SIG-M5 treated with dmso at 0.1 percent for 504 hours (cell line): Measurements from ENCODE around the gene GDF10.

Experiments used
- DNase-seq: peaks from one replicate; lab custom pipeline; 2025; ENCODE audit not compliant: unreplicated experiment; lab: John Stamatoyannopoulos, UW

GDF10 gene

DNA sequence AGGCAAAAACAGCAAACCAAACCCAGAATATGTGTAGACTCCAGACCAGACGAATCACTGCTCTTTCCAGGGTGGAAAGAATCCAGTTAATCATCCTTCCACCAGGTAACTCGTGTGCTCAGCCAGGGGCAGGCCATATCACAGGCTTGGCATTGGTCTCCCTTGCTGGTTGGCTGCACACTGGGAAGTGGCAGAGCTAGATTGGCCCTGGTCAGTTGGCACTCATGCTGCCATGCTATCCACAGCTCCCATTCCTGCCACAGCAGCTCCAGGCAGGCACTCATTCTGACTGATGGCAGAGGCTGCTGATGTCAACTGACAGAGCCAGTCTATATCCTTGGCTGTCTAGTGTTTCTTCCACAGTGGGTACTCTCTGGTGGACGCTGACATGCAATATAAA lies 9.7 kb upstream of the GDF10 start:
- no peak for DNase-seq

DNA sequence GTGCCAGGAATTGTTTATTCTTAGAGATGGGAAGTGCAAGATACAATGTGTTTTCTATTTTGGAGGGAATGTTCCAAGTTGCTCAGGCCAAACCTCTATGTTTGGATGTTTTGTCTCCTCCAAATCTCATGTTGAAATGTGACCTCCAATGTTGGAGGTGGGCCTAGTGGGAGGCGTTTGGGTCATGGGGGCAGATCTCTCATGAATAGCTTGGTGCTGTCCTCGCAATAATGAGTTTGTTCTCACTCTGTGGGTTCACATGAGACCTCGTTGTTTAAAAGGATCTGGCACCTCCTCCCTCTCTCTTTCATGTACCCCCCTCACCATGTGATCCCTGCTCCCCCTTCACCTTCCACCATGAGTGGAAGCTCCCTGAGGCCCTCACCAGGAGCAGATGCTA lies 8.3 kb upstream of the GDF10 start:
- no peak for DNase-seq

DNA sequence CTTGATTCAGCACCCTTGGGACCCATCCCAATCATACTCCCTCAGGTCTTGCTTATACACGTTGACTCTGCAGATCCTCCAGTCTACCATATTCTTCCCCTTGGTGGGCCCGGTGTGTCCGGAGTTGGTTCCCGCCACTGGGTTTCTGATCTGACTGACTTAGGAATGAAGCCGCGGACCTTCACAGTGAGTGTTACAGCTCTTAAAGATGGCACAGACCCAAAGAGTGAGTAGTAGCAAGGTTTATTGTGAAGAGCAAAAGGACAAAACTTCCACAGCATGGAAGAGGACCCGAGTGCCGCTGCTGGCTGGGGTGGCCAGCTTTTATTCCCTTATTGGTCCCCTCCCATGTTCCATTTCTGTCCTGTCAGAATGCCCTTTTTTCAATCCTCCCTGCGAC lies 5.9 kb upstream of the GDF10 start:
- no peak for DNase-seq

DNA sequence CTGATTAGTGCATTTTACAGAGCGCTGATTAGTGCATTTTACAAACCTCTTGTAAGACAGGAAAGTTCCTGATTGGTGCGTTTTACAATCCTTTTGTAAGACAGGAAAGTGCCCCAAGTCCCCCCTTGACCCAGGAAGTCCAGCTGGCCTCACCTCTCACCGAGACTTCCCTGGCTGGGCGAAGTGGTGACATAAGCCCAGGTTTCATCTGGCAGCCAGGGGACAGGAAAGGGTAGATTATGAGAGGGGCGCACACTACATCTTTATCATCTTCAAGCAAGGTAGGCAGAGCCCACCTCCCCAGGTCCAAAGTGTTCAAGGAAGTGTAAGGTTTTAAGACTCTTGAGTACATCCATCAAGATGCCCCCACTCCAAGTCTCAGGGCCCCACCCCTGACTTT lies 5.5 kb upstream of the GDF10 start:
- DNase-seq: no peak

DNA sequence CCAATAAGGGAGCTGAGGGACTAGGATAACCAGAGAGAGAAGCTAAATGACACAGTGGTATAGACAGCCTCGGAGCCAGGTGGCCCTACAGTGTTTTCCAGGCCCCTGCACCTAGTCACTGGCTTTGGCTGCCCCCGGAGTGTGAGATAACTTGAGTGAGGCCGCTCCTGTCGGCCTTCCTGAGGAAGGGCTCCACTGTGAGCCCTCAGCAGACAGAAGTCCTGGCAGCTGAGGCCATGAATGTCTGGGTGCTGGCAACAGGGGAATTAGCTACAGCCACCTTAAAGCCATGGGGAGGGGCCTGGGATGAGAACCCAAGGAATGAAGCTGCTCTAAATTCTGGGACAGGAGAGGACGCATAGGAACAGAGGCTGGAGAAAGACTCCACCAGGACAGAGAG lies 4.6 kb upstream of the GDF10 start:
- no peak for DNase-seq

DNA sequence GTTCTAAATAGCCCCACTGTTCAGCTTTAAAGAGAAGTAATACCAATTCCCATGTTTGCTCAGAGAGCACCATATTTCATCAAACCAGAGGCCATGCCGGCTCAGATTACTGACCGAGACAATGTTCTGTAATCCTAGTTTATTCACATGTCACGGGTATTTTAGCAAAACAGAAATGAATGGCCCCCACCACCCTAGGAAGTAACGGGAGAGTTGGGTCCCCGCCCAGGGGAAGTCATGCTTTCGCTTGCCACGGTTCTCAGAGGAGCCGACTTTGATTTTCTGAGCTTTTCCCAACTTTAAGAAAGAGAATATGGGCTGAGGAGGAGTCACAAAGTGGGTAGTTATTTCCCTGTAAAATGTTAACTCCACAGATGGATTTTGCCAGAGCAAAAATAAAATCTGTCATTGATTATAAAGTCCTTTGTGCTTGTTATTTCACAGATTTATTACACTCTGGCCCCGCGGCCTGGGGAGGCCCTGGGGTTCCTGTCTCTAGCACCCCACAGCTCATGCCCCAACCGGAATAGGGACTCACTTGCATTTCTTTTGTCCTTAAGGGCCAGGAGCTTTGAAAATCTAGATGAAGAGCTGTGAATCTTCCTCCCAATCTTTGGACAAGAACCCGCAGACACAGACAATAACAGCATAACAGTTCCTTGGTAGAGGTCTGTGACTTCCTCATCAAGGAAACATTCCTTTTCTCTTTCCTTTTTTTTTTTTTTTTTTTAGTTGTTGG lies 3.7 kb upstream of the GDF10 start:
- DNase-seq: no peak

DNA sequence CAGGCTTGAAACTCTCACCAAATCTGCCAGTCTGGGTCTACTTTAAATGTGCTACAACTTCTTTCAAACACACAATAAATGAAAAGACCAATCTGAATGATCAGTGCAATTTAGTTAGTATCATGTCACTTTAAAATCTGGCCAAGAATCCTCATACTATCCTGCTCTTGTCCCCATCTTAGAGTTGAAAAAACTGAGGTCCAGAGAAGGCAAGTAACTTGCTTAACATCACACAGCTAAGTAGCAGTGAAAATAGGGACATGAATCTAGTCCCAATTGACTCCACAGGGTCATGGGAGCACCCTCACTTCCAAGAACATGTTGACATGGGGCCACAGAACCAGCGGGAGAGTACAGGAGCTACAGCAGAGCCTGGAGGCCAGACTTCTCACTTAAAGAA lies 3.1 kb upstream of the GDF10 start:
- no peak for DNase-seq

DNA sequence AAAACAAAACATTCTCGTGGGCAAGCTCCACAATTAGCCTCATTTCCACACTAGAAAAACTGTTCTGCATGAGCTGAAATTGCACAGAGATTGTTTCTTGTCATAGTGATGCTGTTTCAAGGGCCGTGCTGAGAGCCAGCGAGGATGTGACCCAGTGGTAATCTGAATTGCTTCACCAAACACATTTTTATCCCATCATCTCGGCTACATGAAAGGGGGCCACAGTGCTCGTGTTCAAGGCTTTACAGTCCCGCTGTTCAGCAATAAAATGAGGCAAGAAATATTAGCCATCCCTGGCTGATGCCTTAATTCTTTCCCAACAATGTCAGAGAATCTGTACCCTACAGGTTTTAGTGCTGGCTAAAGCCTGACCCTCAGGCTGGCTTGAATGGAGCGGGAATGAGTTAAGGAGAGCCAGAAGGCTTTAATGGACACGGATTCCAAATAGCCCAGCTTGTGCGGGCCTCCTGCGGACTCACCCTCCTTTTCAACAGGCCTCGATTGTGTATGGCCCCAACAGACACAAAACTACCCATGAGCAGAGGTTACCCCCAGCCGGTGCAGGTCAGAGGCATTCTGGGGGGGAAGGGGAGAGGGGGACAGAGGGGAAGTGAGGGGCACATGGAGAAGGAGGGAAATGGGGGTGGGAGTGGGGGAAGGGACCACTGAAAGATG lies 2.0 kb upstream of the GDF10 start:
- DNase-seq: no peak

DNA sequence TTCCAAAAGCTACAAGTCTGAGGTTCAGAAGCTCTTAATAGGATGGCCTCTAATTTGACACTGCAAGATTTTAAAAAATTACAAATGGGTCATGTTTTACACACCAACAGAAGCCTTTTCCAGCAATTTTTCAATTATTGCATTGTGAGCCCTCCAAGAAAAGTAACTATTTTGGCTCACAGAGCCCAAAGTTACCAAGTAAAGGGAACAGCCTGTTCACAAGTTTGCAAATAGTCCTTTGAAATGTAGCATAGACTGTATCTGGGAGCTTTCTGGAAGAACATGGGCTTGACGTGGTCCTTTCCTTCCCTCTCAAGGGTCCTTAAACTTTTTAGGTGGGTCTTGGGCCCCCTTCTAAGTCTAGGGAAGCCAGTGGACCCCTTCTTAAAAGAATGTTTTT lies 1.3 kb upstream of the GDF10 start:
- no peak for DNase-seq

DNA sequence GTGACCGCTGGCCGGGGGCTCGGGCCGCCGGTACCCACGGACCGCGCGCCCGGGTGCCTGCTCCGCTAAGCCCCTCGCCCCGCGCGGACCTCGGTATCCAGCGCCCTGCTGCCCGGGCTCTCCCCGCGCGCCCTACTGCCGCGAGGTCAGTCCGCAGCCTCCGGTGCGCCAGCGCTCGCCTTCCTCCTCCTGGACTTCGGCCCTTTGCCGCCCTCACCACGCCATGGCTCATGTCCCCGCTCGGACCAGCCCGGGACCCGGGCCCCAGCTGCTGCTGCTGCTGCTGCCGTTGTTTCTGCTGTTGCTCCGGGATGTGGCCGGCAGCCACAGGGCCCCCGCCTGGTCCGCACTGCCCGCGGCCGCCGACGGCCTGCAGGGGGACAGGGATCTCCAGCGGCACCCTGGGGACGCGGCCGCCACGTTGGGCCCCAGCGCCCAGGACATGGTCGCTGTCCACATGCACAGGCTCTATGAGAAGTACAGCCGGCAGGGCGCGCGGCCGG lies 483 bp downstream of the GDF10 start:
- DNase-seq: no peak

DNA sequence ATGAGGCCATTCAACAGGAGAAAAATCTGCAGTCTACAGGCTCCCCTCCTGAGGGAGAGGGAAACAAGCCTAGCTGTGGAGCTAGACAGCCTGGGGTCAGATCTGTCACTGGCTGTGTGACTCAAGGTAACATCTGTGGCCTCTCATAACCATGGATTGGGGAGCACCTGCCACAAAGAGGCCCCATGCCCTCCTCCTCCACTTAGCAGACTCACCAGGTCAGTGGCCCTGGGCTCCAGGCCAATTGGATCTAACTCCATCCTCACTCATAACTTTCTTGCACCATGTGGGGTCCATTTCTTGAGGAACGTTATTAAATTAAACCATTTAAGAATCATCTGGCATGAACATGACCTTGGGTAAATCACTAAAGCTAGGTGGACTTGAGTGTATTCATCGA lies 1.8 kb downstream of the GDF10 start:
- no peak for DNase-seq

DNA sequence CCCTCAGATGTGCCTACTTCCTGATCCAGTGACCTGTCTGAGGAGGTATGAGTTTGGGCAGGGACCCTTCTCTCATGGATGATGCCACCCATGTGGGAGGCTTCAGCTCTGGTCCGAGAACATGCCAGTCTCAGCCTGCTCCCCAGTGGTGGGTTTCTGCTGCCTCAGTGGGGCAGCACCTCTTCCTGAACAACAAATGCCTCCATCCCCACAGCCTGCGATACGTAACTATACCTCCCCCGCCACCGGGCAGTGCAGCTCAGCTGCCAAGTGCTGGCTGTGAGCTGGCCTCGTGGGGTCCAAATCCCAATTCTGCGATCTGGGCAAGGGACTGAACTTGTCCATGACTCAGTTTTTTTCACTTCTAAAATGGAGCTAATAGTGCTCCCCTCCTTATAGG lies 3.1 kb downstream of the GDF10 start:
- no peak for DNase-seq

DNA sequence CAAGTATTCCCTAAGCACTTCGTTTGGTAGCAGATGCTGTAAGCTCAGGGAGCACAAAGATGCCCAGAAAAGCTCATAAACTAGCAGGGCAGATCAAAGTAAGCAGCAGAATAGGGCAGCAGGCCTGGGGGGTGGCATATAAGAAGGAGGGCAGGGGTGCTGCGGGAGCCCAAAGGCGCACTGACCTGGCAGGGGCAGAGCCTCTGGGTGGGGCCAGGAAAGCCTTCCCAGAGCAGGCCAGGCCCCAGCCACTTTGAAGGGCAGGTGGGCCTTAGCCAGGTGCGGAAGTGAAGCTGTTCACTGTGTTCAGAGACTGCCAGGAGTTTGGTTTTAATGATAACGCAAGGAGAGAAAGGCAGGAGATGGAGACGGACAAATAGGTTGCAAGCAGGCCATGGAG lies 3.9 kb downstream of the GDF10 start:
- no peak for DNase-seq

DNA sequence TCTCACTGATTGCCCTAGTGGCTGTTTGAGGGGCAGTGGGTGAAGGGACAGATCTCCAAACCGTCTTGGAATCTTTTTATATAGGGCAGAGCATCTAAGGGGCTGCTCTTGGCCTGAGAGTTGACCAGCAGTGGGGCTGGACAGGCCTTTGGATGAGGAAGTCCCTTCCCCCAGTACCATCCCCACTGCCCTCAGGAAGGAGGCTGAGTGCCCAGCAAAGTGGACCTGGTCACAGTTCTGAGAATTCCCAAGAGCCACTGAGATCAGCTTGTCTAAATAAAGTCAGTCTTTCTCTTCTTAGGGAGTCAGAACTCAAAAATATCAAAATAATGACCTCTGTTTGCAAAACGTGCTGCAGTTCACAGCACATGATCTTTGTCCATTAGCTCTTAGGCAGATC lies 5.6 kb downstream of the GDF10 start:
- no peak for DNase-seq

DNA sequence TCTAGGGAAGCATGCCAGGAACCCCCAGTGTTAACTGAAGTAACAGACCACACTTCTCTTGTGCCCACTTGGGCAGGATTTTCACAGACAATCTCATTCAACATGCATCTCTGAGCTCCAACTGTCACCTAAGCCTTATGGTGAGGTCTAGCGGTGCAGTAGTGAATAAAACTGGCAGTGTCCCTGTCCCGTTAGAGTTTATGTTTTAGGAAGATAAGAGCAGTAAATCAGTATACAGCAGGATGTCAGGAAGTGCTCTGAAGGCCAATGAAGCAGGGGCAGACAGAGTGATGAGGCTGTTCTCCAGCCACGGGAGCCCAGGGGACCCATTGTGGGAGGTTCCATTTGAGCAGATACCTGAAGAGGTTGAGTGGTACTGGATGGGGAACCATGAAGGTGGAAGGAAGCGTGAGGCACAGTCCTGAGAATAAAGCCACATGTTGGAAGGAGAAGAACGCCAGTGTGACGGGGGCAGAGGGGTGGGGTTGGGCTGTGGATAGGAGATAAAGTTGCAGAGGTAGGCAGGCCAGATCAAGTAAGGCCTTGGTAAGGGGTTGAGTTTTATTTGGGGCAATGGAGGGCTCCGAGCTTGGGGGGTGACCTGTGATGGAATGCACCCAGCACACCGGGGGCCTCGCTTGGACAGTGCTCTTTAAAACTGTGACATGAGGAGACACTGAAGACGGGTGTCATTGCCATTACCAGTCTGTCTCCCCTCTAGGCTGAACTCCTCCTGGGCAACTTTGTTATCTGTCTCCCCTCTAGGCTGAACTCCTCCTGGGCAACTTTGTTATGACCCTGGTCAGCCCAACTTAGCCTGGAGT lies 6.6 kb downstream of the GDF10 start:
- no peak for DNase-seq

DNA sequence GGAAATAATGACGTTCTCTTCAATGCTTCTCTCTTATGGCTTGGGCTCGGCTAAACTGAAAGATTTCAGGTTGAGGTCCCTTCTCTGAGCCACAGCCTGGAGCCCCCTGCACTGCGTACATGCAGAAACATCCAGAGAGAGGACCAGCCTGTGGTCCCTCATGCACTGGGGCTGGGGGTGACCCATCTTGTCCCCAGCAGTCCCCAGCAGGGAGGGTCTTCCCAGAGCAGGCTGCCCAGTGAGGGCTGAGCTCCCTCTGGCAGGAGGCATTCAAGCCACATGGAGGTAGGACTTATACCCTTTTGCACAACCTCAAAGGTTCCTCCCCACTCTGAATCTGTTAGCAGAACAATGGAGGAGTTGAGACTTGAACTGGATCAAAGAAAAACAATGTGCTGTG lies 7.4 kb downstream of the GDF10 start:
- DNase-seq: no peak

DNA sequence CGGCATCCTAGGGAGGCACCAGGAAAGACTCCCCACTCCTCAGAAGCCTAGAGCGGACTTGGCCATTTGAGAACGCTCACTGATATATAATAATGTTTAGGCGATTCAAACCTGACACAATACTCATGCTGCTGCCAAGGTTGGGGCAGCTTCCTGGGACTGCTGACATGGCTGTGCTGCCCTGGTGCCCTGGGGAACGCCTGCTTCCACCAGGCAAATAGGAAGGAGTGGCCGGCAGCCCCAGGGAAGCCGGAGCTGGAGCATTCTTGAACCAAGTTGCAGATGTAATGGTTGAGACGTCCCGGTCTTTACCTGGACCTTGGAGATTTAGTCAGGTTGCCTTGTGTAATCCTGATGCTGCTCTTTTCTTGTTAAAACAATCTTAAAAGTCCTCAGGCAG lies 8.8 kb downstream of the GDF10 start:
- DNase-seq: no peak

DNA sequence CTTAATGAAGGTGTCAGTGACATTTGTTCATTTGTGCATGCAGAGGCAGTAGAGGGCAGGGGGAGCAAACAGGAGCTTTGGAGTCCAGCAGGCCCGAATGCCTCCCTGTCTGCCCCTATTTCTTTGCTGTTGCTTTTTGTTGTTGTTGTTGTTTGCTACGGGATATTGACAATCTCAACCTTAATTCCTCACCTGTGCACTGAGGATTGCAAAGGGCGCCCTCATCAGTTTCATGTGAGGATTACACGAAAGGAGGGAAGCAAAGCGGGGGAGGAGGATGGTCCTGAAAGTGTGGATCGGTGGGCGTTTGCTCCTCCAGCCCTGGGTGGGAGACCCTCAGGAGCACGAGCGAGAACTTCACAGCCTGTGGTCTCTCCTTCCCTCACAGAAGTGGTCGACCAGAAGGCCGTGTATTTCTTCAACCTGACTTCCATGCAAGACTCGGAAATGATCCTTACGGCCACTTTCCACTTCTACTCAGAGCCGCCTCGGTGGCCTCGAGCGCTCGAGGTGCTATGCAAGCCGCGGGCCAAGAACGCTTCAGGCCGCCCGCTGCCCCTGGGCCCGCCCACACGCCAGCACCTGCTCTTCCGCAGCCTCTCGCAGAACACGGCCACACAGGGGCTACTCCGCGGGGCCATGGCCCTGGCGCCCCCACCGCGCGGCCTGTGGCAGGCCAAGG lies 9.6 kb downstream of the GDF10 start:
- no peak for DNase-seq

DNA sequence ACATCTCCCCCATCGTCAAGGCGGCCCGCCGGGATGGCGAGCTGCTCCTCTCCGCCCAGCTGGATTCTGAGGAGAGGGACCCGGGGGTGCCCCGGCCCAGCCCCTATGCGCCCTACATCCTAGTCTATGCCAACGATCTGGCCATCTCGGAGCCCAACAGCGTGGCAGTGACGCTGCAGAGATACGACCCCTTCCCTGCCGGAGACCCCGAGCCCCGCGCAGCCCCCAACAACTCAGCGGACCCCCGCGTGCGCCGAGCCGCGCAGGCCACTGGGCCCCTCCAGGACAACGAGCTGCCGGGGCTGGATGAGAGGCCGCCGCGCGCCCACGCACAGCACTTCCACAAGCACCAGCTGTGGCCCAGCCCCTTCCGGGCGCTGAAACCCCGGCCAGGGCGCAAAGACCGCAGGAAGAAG lies 10.1 kb downstream of the GDF10 start:
- no peak for DNase-seq

DNA sequence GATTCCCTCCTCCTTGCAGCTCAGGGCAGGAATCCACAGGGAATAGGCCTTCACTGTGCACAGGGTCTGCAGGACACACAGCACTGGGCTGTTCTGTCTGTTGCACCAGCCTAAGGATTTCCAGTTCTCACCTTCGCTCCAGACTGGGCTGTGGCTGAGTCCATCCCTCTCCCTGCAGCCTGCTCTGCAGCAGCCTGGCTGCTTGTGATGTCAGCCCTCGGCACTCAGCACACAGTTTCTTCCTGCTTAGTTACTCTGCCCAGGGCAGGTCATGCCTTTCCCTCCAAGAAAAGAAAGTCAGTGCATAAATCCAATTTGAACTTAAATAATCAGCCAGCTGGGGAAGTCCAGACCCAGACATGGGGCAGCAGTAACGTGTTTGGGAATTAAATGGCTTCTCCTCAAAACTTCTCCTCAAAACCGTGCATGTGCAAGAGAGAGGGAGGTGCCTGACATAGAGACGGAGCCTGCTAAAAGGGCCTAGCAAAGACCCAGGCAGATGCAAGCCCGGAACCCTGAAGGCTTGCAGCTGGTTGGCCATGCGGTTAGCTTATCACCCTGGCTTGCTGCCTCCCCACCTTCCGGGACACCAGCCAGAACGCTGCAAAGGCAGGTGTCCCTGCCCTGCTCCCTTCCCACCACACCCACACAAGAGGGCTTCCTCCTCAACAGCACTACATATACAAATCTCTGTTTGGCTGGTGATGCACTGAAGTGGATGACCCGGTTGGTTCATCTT lies 11.4 kb downstream of the GDF10 start:
- no peak for DNase-seq
